ENCODE measurements around the gene COL13A1.

COL13A1 gene

GRCh38 chr10:69825604-69826003 lies 23.9 kb downstream of the COL13A1 start:
- DNase-seq, result no peak

- no peak for DNase-seq
These were observed 24.4 kb downstream of the COL13A1 start for GRCh38 chr10:69826094-69826493.

GRCh38 chr10:69826789-69827554 lies 25.3 kb downstream of the COL13A1 start:
- DNase-seq, result no peak

- no peak for DNase-seq
These were observed 26.6 kb downstream of the COL13A1 start for GRCh38 chr10:69828144-69828870.

- DNase-seq, result no peak
These were observed 28.1 kb downstream of the COL13A1 start for GRCh38 chr10:69829775-69830174.

- DNase-seq, result no peak
These were observed 29.6 kb downstream of the COL13A1 start for GRCh38 chr10:69831231-69831855.

GRCh38 chr10:69835233-69835632 lies 33.5 kb downstream of the COL13A1 start:
- no peak for DNase-seq

GRCh38 chr10:69835875-69836730 lies 34.4 kb downstream of the COL13A1 start:
- DNase-seq, result no peak

GRCh38 chr10:69836731-69837030 lies 35.0 kb downstream of the COL13A1 start:
- no peak for DNase-seq

- no peak for DNase-seq
These were observed 35.6 kb downstream of the COL13A1 start for GRCh38 chr10:69837261-69837660.

- DNase-seq, result no peak
These were observed 36.7 kb downstream of the COL13A1 start for GRCh38 chr10:69838418-69838817.

GRCh38 chr10:69838853-69839252 lies 37.1 kb downstream of the COL13A1 start:
- no peak for DNase-seq

- DNase-seq, result no peak
These were observed 38.1 kb downstream of the COL13A1 start for GRCh38 chr10:69839696-69840345.

GRCh38 chr10:69840773-69841172 lies 39.1 kb downstream of the COL13A1 start:
- DNase-seq, result no peak

GRCh38 chr10:69842020-69842419 lies 40.3 kb downstream of the COL13A1 start:
- DNase-seq, result no peak

GRCh38 chr10:69842882-69843281 lies 41.2 kb downstream of the COL13A1 start:
- no peak for DNase-seq

- DNase-seq, result no peak
These were observed 42.2 kb downstream of the COL13A1 start for GRCh38 chr10:69843923-69844322.

GRCh38 chr10:69844698-69845097 lies 43.0 kb downstream of the COL13A1 start:
- no peak for DNase-seq

GRCh38 chr10:69845574-69846292 lies 44.0 kb downstream of the COL13A1 start:
- no peak for DNase-seq

GRCh38 chr10:69846293-69846921 lies 44.7 kb downstream of the COL13A1 start:
- no peak for DNase-seq

- DNase-seq, result no peak
These were observed 45.8 kb downstream of the COL13A1 start for GRCh38 chr10:69847458-69847857.

All from NCI-H1048 (cell line).